ENCODE data around the gene SYCE3. TPM values are rescaled to one million over a fixed set of nuclear protein-coding genes. Genes with fewer than 3 reads are reported as not detected.

SYCE3 gene
- total RNA-seq, 1 experiment from 2014 or later, result not detected

- H3K36me3 ChIP-seq (replicated peaks; ENCODE audit: control insufficient read depth, insufficient read depth, low read length), result no peaks in the 10 kb centered on the region
- peaks cover 64% of the 10 kb centered on the region for H3K27me3 ChIP-seq (ENCODE audit: control insufficient read depth, insufficient read depth, low read length)
- H3K4me3 ChIP-seq (ENCODE audit: insufficient read depth, low read depth, low read length), result peak overlapping the region; percentile 50
- no peak for DNase-seq
These were observed 32.2 kb downstream of the SYCE3 start for GRCh38 chr22:50530580-50530876.

GRCh38 chr22:50529897-50530579, 32.7 kb downstream of the SYCE3 start, which contains the start of gene TYMP:
TYMP (minus strand) TSS chr22:50530012; CDS start chr22:50529709, 303 bp downstream.
- peak within 1 kb of the TSS; percentile 50 for H3K4me3 ChIP-seq (ENCODE audit: insufficient read depth, low read depth, low read length)
- DNase-seq, result peak; percentile 87
- peaks cover 64% of the 10 kb centered on the region for H3K27me3 ChIP-seq (ENCODE audit: control insufficient read depth, insufficient read depth, low read length)
- H3K36me3 ChIP-seq (replicated peaks; ENCODE audit: control insufficient read depth, insufficient read depth, low read length), result no peaks in the 10 kb centered on the region

GRCh38 chr22:50529416-50529896, 33.3 kb downstream of the SYCE3 start:
- Histone ChIP-seq H3K4me3 (ENCODE audit: insufficient read depth, low read depth, low read length) (peak overlapping the region; percentile 16), H3K27me3 (ENCODE audit: control insufficient read depth, insufficient read depth, low read length) (peaks cover 64% of the 10 kb centered on the region), H3K36me3 (replicated peaks; ENCODE audit: control insufficient read depth, insufficient read depth, low read length) (no peaks in the 10 kb centered on the region)
- DNase-seq, result peak; percentile 83

DNA sequence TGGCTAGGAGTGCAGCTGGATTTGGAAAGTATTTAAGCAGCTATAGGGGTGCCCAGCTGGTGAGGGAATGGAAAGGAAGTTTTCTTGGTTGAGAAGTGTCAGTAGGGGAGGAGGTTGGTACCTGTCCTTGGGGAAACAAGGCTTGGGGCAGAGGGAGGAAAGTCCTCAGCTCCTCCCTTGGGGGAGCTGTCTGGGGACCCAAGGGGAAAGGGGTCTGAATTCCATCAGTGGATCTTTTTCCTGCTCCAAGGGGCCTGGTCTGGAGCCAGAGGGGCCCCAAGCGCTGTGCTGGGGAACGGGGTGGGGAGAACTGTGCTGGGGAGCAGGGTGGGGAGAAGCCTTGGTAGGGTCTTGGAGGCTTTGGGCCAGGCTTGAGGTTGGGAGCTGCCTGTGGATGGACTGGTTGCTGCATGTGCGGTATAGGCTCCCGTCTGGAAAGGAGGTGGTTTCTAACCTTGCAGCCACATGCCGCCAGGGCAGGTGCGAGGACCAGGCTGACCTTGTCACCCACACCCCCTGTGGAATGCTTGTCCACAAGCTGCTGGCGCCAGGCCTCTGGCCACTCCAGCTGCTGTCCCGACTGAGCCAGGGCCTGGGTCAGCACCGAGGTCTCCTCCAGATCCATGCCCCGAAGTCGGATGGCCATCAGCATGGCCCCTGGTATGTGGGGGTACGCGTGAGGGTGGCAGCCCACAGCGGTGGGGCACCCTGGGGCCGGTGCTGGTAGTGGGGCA, 33.9 kb downstream of the SYCE3 start:
- peaks cover 64% of the 10 kb centered on the region for H3K27me3 ChIP-seq (ENCODE audit: control insufficient read depth, insufficient read depth, low read length)
- no peak overlapping the region for H3K4me3 ChIP-seq (ENCODE audit: insufficient read depth, low read depth, low read length)
- peak; percentile 73 for DNase-seq
- no peaks in the 10 kb centered on the region; the same call in 1 of the 2 replicates for H3K36me3 ChIP-seq (replicated peaks; ENCODE audit: control insufficient read depth, insufficient read depth, low read length)

DNA sequence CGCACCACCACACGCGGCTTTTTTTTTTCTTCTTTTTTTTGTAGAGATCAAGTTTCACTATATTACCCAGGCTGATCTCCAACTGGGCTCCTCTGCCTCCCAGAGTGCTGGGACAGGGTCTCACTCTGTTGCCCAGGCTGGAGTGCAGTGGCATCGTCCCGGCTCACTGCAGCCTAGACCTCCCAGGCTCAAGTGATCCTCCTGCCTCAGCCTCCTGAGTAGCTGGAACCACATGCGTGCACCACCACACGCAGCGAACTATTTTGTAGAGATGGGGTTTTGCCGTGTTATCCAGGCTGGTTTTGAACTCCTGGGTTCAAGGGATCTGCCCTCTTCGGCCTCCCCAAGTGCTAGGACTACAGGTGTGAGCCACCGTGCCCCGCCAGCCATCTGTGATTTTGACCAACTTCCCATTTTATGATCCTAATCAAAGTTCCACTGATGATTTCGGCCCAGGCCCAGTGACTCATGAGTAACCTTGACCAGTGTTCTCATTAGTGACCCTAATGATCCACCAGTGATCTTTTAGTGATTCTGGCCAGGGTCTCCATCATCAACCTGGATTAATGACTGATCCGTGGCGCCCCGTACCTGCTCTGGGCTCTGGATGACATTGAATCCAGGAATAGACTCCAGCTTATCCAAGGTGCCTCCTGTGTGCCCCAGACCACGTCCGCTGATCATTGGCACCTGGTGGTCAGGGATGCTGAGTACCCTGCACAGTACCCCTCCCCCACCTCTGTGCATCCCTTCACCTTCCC, 34.6 kb downstream of the SYCE3 start:
- no peak for DNase-seq
- Histone ChIP-seq H3K36me3 (replicated peaks; ENCODE audit: control insufficient read depth, insufficient read depth, low read length) (peaks cover 2% of the 10 kb centered on the region), H3K4me3 (ENCODE audit: insufficient read depth, low read depth, low read length) (no peak overlapping the region), H3K27me3 (ENCODE audit: control insufficient read depth, insufficient read depth, low read length) (peaks cover 62% of the 10 kb centered on the region)

DNA sequence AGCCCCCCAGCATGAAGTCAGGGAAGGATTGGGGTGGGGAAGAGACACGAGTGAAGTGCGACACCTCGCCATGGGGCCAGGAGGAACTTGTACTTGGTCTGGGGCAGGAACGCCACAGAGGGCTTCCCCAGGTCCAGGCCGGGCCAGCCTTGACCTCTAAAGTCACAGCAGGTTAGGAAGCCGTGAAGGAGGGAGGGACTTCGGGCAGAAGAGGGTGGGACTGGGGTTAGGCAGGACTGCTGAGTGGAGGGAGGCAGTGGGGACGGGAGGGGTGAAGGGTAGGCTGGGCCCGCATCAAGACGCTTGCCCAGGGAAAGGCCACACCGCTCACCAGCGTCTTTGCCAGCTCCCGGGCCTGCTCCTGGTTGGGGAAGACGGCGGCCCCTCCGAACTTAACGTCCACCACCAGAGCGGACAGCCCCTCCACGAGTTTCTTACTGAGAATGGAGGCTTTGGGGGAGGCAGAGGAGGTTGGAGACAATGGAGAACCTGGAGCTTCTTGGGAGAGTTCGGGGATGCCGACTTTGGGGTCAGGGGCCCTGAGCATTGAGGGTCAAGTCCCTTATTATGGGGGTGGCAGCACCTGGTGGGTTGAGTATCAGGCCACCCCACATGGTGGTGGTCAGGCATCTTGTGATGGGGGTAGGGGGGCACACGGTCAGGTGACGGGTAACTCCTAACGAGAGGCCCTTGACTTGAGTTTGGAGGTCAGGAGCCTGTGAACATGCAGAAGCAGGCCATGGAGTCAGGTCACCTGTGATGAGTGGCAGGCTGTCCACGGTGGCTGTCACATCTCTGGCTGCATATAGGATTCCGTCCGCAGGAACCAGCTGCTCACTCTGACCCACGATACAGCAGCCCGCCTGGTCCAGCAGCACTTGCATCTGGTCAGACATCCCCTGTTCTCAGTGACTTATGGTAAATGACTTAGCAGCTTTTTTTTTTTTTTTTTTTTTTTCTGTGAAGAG, 35.6 kb downstream of the SYCE3 start:
- peak; percentile 93 for DNase-seq
- peaks cover 54% of the 10 kb centered on the region for H3K27me3 ChIP-seq (ENCODE audit: control insufficient read depth, insufficient read depth, low read length)

GRCh38 chr22:50526108-50526833, 36.4 kb downstream of the SYCE3 start:
- H3K27me3 ChIP-seq (ENCODE audit: control insufficient read depth, insufficient read depth, low read length), result peaks cover 45% of the 10 kb centered on the region

More for the DNA sequence above, 35.6 kb downstream of the SYCE3 start:
- Histone ChIP-seq H3K36me3 (replicated peaks; ENCODE audit: control insufficient read depth, insufficient read depth, low read length) (peaks cover 5% of the 10 kb centered on the region), H3K4me3 (ENCODE audit: insufficient read depth, low read depth, low read length) (peak overlapping the region; percentile 86)

DNA sequence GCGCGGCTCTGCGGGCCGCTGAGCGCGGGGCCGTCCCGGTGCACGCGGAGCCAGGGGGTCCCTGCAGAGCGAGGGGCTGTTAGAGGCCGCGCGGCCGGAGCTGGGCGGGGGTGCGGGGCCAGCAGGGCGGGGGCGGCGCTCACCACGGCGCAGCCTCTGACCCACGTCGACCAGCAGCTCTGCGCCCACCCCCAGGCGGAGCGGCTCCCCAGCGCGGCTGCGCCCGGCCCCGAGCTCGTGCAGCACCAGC, 36.9 kb downstream of the SYCE3 start:
- DNase-seq, result no peak
- peaks cover 5% of the 10 kb centered on the region for H3K36me3 ChIP-seq (replicated peaks; ENCODE audit: control insufficient read depth, insufficient read depth, low read length)
- H3K4me3 ChIP-seq (ENCODE audit: insufficient read depth, low read depth, low read length), result peak overlapping the region; percentile 86
- peaks cover 40% of the 10 kb centered on the region for H3K27me3 ChIP-seq (ENCODE audit: control insufficient read depth, insufficient read depth, low read length)

More at GRCh38 chr22:50526108-50526833, 36.4 kb downstream of the SYCE3 start:
- peak; percentile 97 for DNase-seq
- Histone ChIP-seq H3K36me3 (replicated peaks; ENCODE audit: control insufficient read depth, insufficient read depth, low read length) (peaks cover 5% of the 10 kb centered on the region), H3K4me3 (ENCODE audit: insufficient read depth, low read depth, low read length) (peak overlapping the region; percentile 86)

DNA sequence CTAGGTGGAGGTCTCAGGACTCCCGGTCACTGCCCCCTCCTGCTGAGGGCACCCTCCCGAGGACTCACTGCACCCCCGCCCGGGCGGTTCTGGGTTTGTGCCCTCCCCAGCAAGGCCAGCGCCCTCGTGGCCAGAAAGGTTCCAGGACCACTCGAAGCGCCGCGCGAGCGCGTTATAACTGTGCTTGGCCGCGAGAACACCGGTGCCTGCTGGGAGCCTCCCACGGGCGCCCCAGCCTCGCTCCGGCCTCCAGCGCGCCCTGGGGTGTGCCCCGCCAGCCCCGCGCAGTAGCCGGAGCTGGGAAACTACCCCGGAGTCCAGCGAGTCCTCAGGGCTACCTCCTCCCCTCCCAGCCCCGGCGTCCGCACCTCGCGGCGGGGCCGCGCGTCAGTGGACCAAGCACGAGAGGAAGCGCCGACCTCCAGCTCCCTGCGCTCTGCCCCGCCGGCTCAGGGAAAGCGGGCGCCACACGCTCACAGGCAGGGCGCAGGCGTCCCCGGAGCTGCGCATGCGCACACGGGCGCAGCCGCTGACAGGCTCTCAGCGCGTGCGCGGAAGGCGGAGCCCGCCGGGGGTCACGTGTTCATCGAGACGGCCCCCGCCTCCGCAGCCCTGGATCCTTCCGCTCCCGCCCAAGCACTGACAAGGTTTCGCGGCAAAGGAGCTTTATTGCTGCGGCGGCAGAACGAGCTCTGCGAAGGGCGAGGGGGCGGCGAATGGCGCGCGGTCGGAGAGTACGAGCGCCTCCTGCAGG, 37.4 kb downstream of the SYCE3 start, which contains the start of gene SCO2:
Gene SCO2 (minus strand): TSS at position 495 of the 754 bp plus-strand sequence. CDS start 1,187 bp downstream, outside the sequence.
- Histone ChIP-seq H3K36me3 (replicated peaks; ENCODE audit: control insufficient read depth, insufficient read depth, low read length) (peaks cover 5% of the 10 kb centered on the region), H3K27me3 (ENCODE audit: control insufficient read depth, insufficient read depth, low read length) (peaks cover 35% of the 10 kb centered on the region), H3K4me3 (ENCODE audit: insufficient read depth, low read depth, low read length) (peak within 1 kb of the TSS; percentile 86)
- peak; percentile 100 for DNase-seq

DNA sequence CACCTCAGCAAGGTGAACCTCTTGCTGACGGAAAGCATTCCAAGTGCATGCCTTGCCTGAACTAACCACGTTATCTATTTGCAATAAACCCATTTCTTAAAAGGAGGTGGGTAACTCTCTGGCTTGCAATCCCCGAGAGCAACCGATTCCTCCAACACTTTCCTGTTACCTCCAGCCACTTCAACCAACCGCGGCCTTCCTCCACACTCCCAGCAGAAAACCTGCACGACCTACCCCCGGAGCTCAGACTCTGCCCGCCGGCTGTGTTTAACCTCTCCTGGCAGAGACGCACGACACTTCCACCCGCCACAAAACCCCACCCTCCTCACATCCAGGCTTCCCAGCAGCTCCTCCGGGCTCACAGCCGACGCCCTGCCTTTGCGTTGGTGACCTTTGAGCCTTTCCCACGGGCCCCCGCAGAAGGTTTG, 38.0 kb downstream of the SYCE3 start:
- peaks cover 5% of the 10 kb centered on the region for H3K36me3 ChIP-seq (replicated peaks; ENCODE audit: control insufficient read depth, insufficient read depth, low read length)
- H3K4me3 ChIP-seq (ENCODE audit: insufficient read depth, low read depth, low read length), result peak overlapping the region; percentile 86
- peak; percentile 78 for DNase-seq
- H3K27me3 ChIP-seq (ENCODE audit: control insufficient read depth, insufficient read depth, low read length), result peaks cover 29% of the 10 kb centered on the region

- Histone ChIP-seq H3K27me3 (ENCODE audit: control insufficient read depth, insufficient read depth, low read length) (peaks cover 23% of the 10 kb centered on the region), H3K36me3 (replicated peaks; ENCODE audit: control insufficient read depth, insufficient read depth, low read length) (peaks cover 5% of the 10 kb centered on the region), H3K4me3 (ENCODE audit: insufficient read depth, low read depth, low read length) (peak overlapping the region; percentile 86)
- peak; percentile 63 for DNase-seq
These were observed 38.7 kb downstream of the SYCE3 start for GRCh38 chr22:50523806-50524675.

GRCh38 chr22:50523458-50523805, 39.3 kb downstream of the SYCE3 start:
- no peak for DNase-seq
- H3K27me3 ChIP-seq (ENCODE audit: control insufficient read depth, insufficient read depth, low read length), result peaks cover 17% of the 10 kb centered on the region
- no peak overlapping the region for H3K4me3 ChIP-seq (ENCODE audit: insufficient read depth, low read depth, low read length)
- H3K36me3 ChIP-seq (replicated peaks; ENCODE audit: control insufficient read depth, insufficient read depth, low read length), result peaks cover 6% of the 10 kb centered on the region
